KG1 (cell line): Measurements from ENCODE around the gene VPS11.
A peak's percentile ranks its signal among the peaks of the same experiment; 100 is the strongest.

Experiments
- DNase-seq: peaks from one replicate; lab custom pipeline; 2025; lab: John Stamatoyannopoulos, UW

Gene VPS11

GRCh38 chr11:119121811-119122124 lies 54.1 kb downstream of the VPS11 start:
- peak; percentile 26 for DNase-seq

GRCh38 chr11:119125821-119126220 lies 58.2 kb downstream of the VPS11 start:
- DNase-seq: no peak

DNA sequence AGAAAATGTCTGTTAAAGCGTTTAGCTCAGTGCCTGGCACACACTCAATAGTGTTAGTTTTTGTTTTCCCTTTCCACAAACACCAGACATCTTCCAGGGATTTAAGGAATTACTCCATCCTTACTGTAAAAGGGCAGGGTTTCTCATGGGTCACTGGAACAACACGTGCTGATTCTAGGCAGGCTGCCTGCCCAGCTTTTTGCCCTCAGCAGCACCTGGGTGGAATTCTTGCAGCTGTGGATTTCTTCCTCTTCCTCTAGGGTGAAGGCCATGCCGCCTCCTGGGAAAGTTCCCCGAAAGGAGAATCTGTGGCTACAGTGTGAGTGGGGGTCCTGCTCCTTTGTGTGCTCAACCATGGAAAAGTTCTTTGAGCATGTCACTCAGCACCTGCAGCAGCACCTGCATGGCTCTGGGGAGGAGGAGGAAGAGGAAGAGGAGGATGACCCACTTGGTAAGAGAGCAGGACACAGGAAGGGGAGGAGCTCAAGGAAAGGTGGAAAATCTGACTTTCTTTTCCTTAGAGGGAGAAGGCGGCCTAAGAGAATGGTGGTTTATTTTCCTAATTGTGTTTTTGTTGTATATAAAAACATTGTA lies 59.2 kb downstream of the VPS11 start:
- DNase-seq: no peak

DNA sequence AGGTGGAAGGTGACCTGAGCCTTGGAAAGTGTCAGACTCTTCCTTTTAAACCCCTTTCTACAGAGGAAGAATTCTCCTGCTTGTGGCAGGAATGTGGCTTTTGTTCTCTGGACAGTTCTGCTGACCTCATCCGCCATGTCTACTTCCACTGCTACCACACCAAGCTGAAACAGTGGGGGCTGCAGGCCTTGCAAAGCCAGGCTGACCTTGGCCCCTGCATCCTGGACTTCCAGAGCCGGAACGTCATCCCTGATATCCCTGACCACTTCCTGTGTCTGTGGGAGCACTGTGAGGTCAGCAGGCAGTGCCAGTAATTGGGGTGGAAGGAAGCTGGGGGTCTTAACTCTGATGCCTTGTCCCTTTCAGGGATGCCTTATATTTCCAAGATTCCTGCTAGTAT lies 63.0 kb downstream of the VPS11 start:
- DNase-seq: no peak
